ENCODE data around the gene SSRP1.
"Not testable (repeated sequence)": the region's sequence is repeated elsewhere in the genome, so short reads cannot be mapped to it uniquely, and the experiment has no call there.

SSRP1 gene

GRCh38 chr11:57303280-57303989, 32.3 kb downstream of the SSRP1 start:
- DNase-seq (ENCODE audit: extremely low read depth in 1 of 2, low read depth in 1 of 2), result no peak

GRCh38 chr11:57302489-57302888, 33.2 kb downstream of the SSRP1 start:
- DNase-seq (ENCODE audit: extremely low read depth in 1 of 2, low read depth in 1 of 2), result no peak

GRCh38 chr11:57301711-57302423, 33.8 kb downstream of the SSRP1 start:
- no peak for DNase-seq (ENCODE audit: extremely low read depth in 1 of 2, low read depth in 1 of 2)

- no peak for DNase-seq (ENCODE audit: extremely low read depth in 1 of 2, low read depth in 1 of 2)
Measured at GRCh38 chr11:57300785-57301184, 34.9 kb downstream of the SSRP1 start.

GRCh38 chr11:57299150-57299737, 36.4 kb downstream of the SSRP1 start:
- DNase-seq (ENCODE audit: extremely low read depth in 1 of 2, low read depth in 1 of 2), result no peak

GRCh38 chr11:57297221-57297620, 38.5 kb downstream of the SSRP1 start:
- DNase-seq (ENCODE audit: extremely low read depth in 1 of 2, low read depth in 1 of 2), result no peak

- not testable (repeated sequence) for DNase-seq (ENCODE audit: extremely low read depth in 1 of 2, low read depth in 1 of 2)
Measured at GRCh38 chr11:57296205-57296604, 39.5 kb downstream of the SSRP1 start.

- DNase-seq (ENCODE audit: extremely low read depth in 1 of 2, low read depth in 1 of 2), result no peak
Measured at GRCh38 chr11:57294225-57295131, 41.2 kb downstream of the SSRP1 start.

GRCh38 chr11:57290288-57290687, 45.4 kb downstream of the SSRP1 start:
- no peak for DNase-seq (ENCODE audit: extremely low read depth in 1 of 2, low read depth in 1 of 2)

GRCh38 chr11:57288771-57289579, 46.7 kb downstream of the SSRP1 start:
- DNase-seq (ENCODE audit: extremely low read depth in 1 of 2, low read depth in 1 of 2), result no peak

- DNase-seq (ENCODE audit: extremely low read depth in 1 of 2, low read depth in 1 of 2), result no peak
Measured at GRCh38 chr11:57287884-57288283, 47.8 kb downstream of the SSRP1 start.

- no peak for DNase-seq (ENCODE audit: extremely low read depth in 1 of 2, low read depth in 1 of 2)
Measured at GRCh38 chr11:57283231-57283990, 52.3 kb downstream of the SSRP1 start.

GRCh38 chr11:57281546-57281945, 54.1 kb downstream of the SSRP1 start:
- DNase-seq (ENCODE audit: extremely low read depth in 1 of 2, low read depth in 1 of 2), result not testable (repeated sequence)

GRCh38 chr11:57279116-57279515, 56.6 kb downstream of the SSRP1 start:
- DNase-seq (ENCODE audit: extremely low read depth in 1 of 2, low read depth in 1 of 2), result no peak

GRCh38 chr11:57278721-57279095, 57.0 kb downstream of the SSRP1 start:
- no peak for DNase-seq (ENCODE audit: extremely low read depth in 1 of 2, low read depth in 1 of 2)

GRCh38 chr11:57277845-57278720, 57.6 kb downstream of the SSRP1 start:
- DNase-seq (ENCODE audit: extremely low read depth in 1 of 2, low read depth in 1 of 2), result peak in 1 of 2 donors; percentile 7

GRCh38 chr11:57276971-57277675, 58.6 kb downstream of the SSRP1 start:
- DNase-seq (ENCODE audit: extremely low read depth in 1 of 2, low read depth in 1 of 2), result no peak

Measured in stimulated activated CD8-positive, alpha-beta memory T cell treated with anti-CD3 and anti-CD28 coated beads, Interleukin-7, amount 100 ng/mL, for 48 hours (primary cell).